ENCODE measurements around the gene BBX. TPM values are rescaled to one million over a fixed set of nuclear protein-coding genes. Genes with fewer than 3 reads are reported as not detected.

BBX gene
- total RNA-seq, 1 donor from 2014 or later = 54.3 TPM

DNA sequence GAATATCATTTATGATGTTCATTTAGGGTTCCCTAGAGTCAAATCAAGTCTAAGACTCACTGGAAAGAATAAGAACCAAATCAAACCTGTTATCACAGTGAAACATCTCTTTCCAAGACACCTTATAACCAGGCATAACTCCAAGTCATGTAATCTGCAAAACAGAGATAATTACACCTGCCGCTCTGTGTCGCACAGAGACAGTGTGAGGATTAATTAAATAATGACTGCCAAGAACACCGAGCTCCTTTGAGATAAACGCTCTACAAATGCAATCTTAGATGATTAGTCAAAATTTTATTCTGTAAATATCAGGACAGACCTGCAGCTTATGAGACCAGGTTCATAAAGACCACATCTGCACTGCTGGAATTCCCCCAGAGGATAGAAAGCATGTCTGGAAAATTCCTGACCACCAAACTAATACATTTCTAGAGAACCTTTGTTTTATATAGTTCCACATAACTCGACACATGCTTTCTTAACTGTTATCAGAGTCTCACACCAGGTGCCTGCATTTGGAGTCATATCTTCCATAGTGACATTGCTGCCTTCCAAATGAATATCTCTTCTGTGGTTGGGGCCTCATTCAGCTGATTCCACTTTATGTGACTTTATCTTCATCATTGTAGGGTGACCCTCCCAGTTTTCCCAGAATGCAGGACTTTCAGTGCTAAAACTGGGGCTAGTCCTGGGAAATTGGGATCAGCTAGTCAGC lies 315.3 kb downstream of the BBX start:
- Mint-ChIP-seq H3K27me3 (ENCODE audit: unreplicated experiment) (peaks cover 1% of the 10 kb centered on the region), H3K9me3 (ENCODE audit: unreplicated experiment) (no peaks in the 10 kb centered on the region), H3K27ac (ENCODE audit: unreplicated experiment) (no peak overlapping the region), H3K36me3 (ENCODE audit: low read depth, unreplicated experiment) (no peaks in the 10 kb centered on the region), H3K4me3 (ENCODE audit: unreplicated experiment) (no peak overlapping the region), H3K4me1 (ENCODE audit: unreplicated experiment) (peaks cover 5% of the 10 kb centered on the region)
- TF ChIP-seq, protein P1, sequence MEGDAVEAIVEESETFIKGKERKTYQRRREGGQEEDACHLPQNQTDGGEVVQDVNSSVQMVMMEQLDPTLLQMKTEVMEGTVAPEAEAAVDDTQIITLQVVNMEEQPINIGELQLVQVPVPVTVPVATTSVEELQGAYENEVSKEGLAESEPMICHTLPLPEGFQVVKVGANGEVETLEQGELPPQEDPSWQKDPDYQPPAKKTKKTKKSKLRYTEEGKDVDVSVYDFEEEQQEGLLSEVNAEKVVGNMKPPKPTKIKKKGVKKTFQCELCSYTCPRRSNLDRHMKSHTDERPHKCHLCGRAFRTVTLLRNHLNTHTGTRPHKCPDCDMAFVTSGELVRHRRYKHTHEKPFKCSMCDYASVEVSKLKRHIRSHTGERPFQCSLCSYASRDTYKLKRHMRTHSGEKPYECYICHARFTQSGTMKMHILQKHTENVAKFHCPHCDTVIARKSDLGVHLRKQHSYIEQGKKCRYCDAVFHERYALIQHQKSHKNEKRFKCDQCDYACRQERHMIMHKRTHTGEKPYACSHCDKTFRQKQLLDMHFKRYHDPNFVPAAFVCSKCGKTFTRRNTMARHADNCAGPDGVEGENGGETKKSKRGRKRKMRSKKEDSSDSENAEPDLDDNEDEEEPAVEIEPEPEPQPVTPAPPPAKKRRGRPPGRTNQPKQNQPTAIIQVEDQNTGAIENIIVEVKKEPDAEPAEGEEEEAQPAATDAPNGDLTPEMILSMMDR (IDR thresholded peaks at IDR 0.05; ENCODE audit: unreplicated experiment) = no peak
- no peak for DNase-seq (ENCODE audit: low spot score)

DNA sequence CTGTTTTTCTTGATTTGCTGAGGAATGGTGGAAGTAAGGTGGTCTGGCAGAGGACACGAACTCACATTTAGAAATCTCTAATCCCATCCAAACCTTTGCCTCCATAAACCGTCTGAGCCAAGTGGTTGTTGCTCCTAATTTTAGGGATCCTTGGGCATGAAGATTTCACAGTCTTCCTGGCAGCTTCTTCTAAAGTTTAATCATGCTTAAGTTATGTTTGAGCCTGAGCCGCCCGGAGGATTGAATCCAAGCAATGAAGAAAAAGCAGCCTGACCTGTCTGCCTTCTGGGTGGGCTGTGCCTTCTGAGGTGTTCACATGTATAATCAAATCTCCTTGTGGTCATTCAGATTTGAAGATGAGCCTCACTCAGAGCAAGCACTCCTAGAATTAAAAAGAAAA lies 319.1 kb downstream of the BBX start:
- Mint-ChIP-seq H3K27ac (ENCODE audit: unreplicated experiment) (no peak overlapping the region), H3K36me3 (ENCODE audit: low read depth, unreplicated experiment) (no peaks in the 10 kb centered on the region), H3K27me3 (ENCODE audit: unreplicated experiment) (peaks cover 4% of the 10 kb centered on the region), H3K4me3 (ENCODE audit: unreplicated experiment) (no peak overlapping the region), H3K9me3 (ENCODE audit: unreplicated experiment) (no peaks in the 10 kb centered on the region), H3K4me1 (ENCODE audit: unreplicated experiment) (peaks cover 12% of the 10 kb centered on the region)
- no peak for DNase-seq (ENCODE audit: low spot score)
- TF ChIP-seq, protein P1 (IDR thresholded peaks at IDR 0.05; ENCODE audit: unreplicated experiment) = no peak

DNA sequence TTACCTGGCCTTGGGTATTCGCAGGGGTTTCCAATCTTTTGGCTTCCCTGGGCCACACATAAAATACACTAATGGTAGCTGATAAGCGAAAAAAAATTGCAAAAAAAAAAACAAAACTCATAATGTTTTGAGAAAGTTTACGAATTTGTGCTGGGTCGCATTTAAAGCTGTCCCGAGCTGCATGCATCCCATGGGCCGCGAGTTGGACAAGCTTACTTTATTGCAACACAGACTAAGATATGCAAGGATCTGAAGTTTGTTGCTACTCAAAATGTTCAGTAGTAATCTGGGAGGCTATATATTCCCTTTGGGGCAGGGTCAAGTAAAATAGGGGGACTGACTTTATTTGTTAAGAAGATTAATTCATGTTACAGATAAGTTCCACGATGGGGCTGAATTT lies 320.2 kb downstream of the BBX start:
- Mint-ChIP-seq H3K4me1 (ENCODE audit: unreplicated experiment) (peaks cover 12% of the 10 kb centered on the region), H3K4me3 (ENCODE audit: unreplicated experiment) (no peak overlapping the region), H3K9me3 (ENCODE audit: unreplicated experiment) (no peaks in the 10 kb centered on the region), H3K27ac (ENCODE audit: unreplicated experiment) (no peak overlapping the region), H3K36me3 (ENCODE audit: low read depth, unreplicated experiment) (no peaks in the 10 kb centered on the region), H3K27me3 (ENCODE audit: unreplicated experiment) (peaks cover 4% of the 10 kb centered on the region)
- DNase-seq (ENCODE audit: low spot score) = no peak
- TF ChIP-seq, protein P1 (IDR thresholded peaks at IDR 0.05; ENCODE audit: unreplicated experiment) = no peak

DNA sequence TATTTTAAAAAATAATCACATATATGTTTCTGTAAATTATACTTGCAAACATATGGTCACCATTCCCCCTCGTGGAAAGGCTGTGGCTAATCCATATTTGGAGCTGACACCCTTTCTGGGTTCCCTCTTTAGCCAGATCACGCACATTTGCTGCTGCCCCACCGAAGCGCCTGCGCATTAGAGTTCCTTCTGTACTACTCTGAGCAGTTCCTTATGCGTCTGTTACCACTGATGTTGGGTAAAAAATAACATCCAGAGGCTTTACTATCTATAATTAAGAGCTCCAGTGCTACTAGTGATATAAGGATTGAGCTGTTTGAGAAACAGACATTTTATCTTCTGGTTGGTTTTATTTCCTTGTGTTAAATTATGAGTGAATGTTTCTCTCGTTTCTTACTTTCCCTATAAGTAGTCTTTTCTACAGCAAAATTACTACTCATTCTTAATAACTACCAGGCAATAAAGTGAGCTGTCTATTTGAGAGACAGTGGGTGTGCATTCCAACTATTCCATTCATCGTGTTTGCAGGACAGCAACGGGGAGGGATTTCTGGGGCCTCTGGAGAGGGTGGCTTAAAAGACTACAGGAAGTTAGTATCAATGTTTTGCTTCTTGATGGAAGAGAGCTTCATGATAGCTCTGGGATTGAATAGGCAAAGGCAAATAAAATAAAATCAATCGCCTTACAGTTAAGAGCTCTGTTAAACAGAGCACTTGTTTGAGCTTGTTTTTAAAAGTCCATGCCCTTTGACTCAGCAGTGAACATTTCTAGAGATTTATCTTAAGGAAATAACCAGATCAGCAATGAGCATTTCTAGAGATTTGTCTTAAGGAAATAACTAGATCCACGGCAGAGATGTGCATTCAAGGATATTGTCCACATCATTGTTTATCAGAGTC lies 322.9 kb downstream of the BBX start:
- TF ChIP-seq, protein P1 (IDR thresholded peaks at IDR 0.05; ENCODE audit: unreplicated experiment) = no peak
- Mint-ChIP-seq H3K27ac (ENCODE audit: unreplicated experiment) (no peak overlapping the region), H3K27me3 (ENCODE audit: unreplicated experiment) (peaks cover 9% of the 10 kb centered on the region)

More for the DNA sequence above, 322.9 kb downstream of the BBX start:
- Mint-ChIP-seq H3K9me3 (ENCODE audit: unreplicated experiment) (no peaks in the 10 kb centered on the region), H3K4me1 (ENCODE audit: unreplicated experiment) (peaks cover 34% of the 10 kb centered on the region), H3K36me3 (ENCODE audit: low read depth, unreplicated experiment) (no peaks in the 10 kb centered on the region), H3K4me3 (ENCODE audit: unreplicated experiment) (no peak overlapping the region)
- DNase-seq (ENCODE audit: low spot score) = no peak
